ENCODE data around the gene STEAP1B. TPM values are rescaled to one million over a fixed set of nuclear protein-coding genes. Genes with fewer than 3 reads are reported as not detected.

Gene STEAP1B
- total RNA-seq, 1 experiment from 2014 or later = 0.27 TPM

- Histone ChIP-seq H3K4me1 (ENCODE audit: control insufficient read depth in 1 of 2, insufficient read depth in 2 of 2, low read length in 2 of 2) (no peaks in the 10 kb centered on the region; a peak in 1 of 4 replicates), H3K27ac (ENCODE audit: low read depth, low read length) (no peak overlapping the region), H3K9ac (ENCODE audit: low read length) (no peak overlapping the region), H2AFZ (ENCODE audit: low read depth, low read length, poor library complexity, severe bottlenecking) (no peak overlapping the region), H3K9me2 (ENCODE audit: insufficient read depth) (no peaks in the 10 kb centered on the region), H3K79me2 (ENCODE audit: insufficient read depth, low read length) (no peaks in the 10 kb centered on the region), H3K27me3 (ENCODE audit: insufficient read depth, low read length) (no peaks in the 10 kb centered on the region), H3K9me3 (ENCODE audit: control insufficient read depth in 1 of 2, insufficient read depth in 1 of 2, low read depth in 1 of 2, low read length in 2 of 2) (no peaks in the 10 kb centered on the region), H3K4me2 (ENCODE audit: low read length) (no peak overlapping the region), H3K36me3 (ENCODE audit: control insufficient read depth in 1 of 2, insufficient read depth in 2 of 2, low read length in 2 of 2) (no peaks in the 10 kb centered on the region), H4K20me1 (ENCODE audit: insufficient read depth) (no peaks in the 10 kb centered on the region), H3K4me3 (replicated peaks in 1 of 2; ENCODE audit: low read depth in 1 of 2, low read length in 2 of 2) (no peak overlapping the region)
- DNase-seq (ENCODE audit: low read depth, low spot score) = no peak
- ATAC-seq = no peak
- BruUV-seq (replicated peaks) = no TSS peak
- no peak for TF ChIP-seq SRF (IDR thresholded peaks at IDR 0.05; ENCODE audit: low read depth)
- no peak for TF ChIP-seq ZNF274 (IDR thresholded peaks at IDR 0.05; ENCODE audit: low read depth, low read length)
- TF ChIP-seq SP1 (IDR thresholded peaks at IDR 0.05; ENCODE audit: low read depth) = no peak
- CTCF ChIA-PET = no interaction called here
- intact Hi-C loops (cut with micrococcal nuclease) = no loop called here
- POLR2A ChIA-PET = no interaction called here
- RAD21 ChIA-PET (ENCODE audit: low non-redundant PET in 1 of 2, low total read pairs in 2 of 2, uncharacterized antibody in 2 of 2, unreplicated experiment in 2 of 2) = no interaction called here
These were observed 99.7 kb downstream of the STEAP1B start for GRCh38 chr7:22400150-22400814.

- Histone ChIP-seq H3K27ac (ENCODE audit: low read depth, low read length) (no peak overlapping the region), H3K79me2 (ENCODE audit: insufficient read depth, low read length) (no peaks in the 10 kb centered on the region), H4K20me1 (ENCODE audit: insufficient read depth) (no peaks in the 10 kb centered on the region), H3K27me3 (ENCODE audit: insufficient read depth, low read length) (no peaks in the 10 kb centered on the region), H3K4me3 (replicated peaks in 1 of 2; ENCODE audit: low read depth in 1 of 2, low read length in 2 of 2) (no peak overlapping the region), H3K4me1 (ENCODE audit: control insufficient read depth in 1 of 2, insufficient read depth in 2 of 2, low read length in 2 of 2) (no peaks in the 10 kb centered on the region; a peak in 1 of 4 replicates), H3K9ac (ENCODE audit: low read length) (no peak overlapping the region), H3K36me3 (ENCODE audit: control insufficient read depth in 1 of 2, insufficient read depth in 2 of 2, low read length in 2 of 2) (no peaks in the 10 kb centered on the region), H2AFZ (ENCODE audit: low read depth, low read length, poor library complexity, severe bottlenecking) (no peak overlapping the region), H3K4me2 (ENCODE audit: low read length) (no peak overlapping the region), H3K9me2 (ENCODE audit: insufficient read depth) (no peaks in the 10 kb centered on the region), H3K9me3 (ENCODE audit: control insufficient read depth in 1 of 2, insufficient read depth in 1 of 2, low read depth in 1 of 2, low read length in 2 of 2) (no peaks in the 10 kb centered on the region)
- ChIA-PET CTCF (no interaction called here), RAD21 (ENCODE audit: low non-redundant PET in 1 of 2, low total read pairs in 2 of 2, uncharacterized antibody in 2 of 2, unreplicated experiment in 2 of 2) (no interaction called here), POLR2A (no interaction called here)
- TF ChIP-seq ZFX (IDR thresholded peaks at IDR 0.05) (no peak), YY1 (IDR thresholded peaks at IDR 0.05; ENCODE audit: extremely low read depth, insufficient replicate concordance, low read depth, low read length) (no peak), SIN3A (IDR thresholded peaks at IDR 0.05; ENCODE audit: low read depth) (no peak)
- intact Hi-C loops (cut with micrococcal nuclease) = no loop called here
- no peak for DNase-seq (ENCODE audit: low read depth, low spot score)
- ATAC-seq = no peak
- no TSS peak for BruUV-seq (replicated peaks)
These were observed 100.4 kb downstream of the STEAP1B start for GRCh38 chr7:22399546-22399945.

Measured in HCT116 (cell line).